ENCODE measurements around the gene BRPF3. TPM values are rescaled to one million over a fixed set of nuclear protein-coding genes. Genes with fewer than 3 reads are reported as not detected.

Gene BRPF3
- total and polyA plus RNA-seq, 2 experiments from 2014 or later, result 15.9 to 17.3 TPM

- no peak within 1 kb of the TSS for H3K27ac ChIP-seq
- no peaks in the 10 kb centered on the region for H3K27me3 ChIP-seq
- DNase-seq (ENCODE audit: low read depth in 1 of 2, low spot score in 1 of 2), result no peak
- H3K36me3 ChIP-seq, result no peaks in the 10 kb centered on the region
- no peaks in the 10 kb centered on the region for H3K4me1 ChIP-seq (ENCODE audit: low read depth)
- H3K4me3 ChIP-seq, result no peak within 1 kb of the TSS
- TF ChIP-seq CTCF (IDR thresholded peaks at IDR 0.05; ENCODE audit: low read depth, low read length), result no peak
- H3K9me3 ChIP-seq (ENCODE audit: low read depth), result no peaks in the 10 kb centered on the region
These were observed 73.5 kb downstream of the BRPF3 start, which contains the start of gene PNPLA1 for GRCh38 chr6:36269834-36270705. TSS of gene PNPLA1 (plus strand) at chr6:36270060. CDS start at chr6:36270460, 400 bp downstream.

- Histone ChIP-seq H3K36me3 (no peaks in the 10 kb centered on the region), H3K27me3 (no peaks in the 10 kb centered on the region), H3K4me1 (ENCODE audit: low read depth) (no peaks in the 10 kb centered on the region), H3K27ac (no peak overlapping the region), H3K9me3 (ENCODE audit: low read depth) (no peaks in the 10 kb centered on the region), H3K4me3 (no peak overlapping the region)
- TF ChIP-seq CTCF (IDR thresholded peaks at IDR 0.05; ENCODE audit: low read depth, low read length), result no peak
- DNase-seq (ENCODE audit: low read depth in 1 of 2, low spot score in 1 of 2), result no peak
These were observed 75.7 kb downstream of the BRPF3 start for GRCh38 chr6:36272234-36272633.

GRCh38 chr6:36273067-36273466 is 76.5 kb downstream of the BRPF3 start:
- Histone ChIP-seq H3K27ac (no peak overlapping the region), H3K4me1 (ENCODE audit: low read depth) (no peaks in the 10 kb centered on the region), H3K9me3 (ENCODE audit: low read depth) (no peaks in the 10 kb centered on the region), H3K27me3 (no peaks in the 10 kb centered on the region), H3K36me3 (no peaks in the 10 kb centered on the region), H3K4me3 (no peak overlapping the region)
- TF ChIP-seq CTCF (IDR thresholded peaks at IDR 0.05; ENCODE audit: low read depth, low read length), result no peak
- DNase-seq (ENCODE audit: low read depth in 1 of 2, low spot score in 1 of 2), result no peak

- H3K4me3 ChIP-seq, result no peak overlapping the region
- no peaks in the 10 kb centered on the region for H3K27me3 ChIP-seq
- H3K36me3 ChIP-seq, result no peaks in the 10 kb centered on the region
- no peaks in the 10 kb centered on the region for H3K4me1 ChIP-seq (ENCODE audit: low read depth)
- no peaks in the 10 kb centered on the region for H3K9me3 ChIP-seq (ENCODE audit: low read depth)
- H3K27ac ChIP-seq, result no peak overlapping the region
- no peak for DNase-seq (ENCODE audit: low read depth in 1 of 2, low spot score in 1 of 2)
- no peak for TF ChIP-seq CTCF (IDR thresholded peaks at IDR 0.05; ENCODE audit: low read depth, low read length)
These were observed 77.4 kb downstream of the BRPF3 start for GRCh38 chr6:36273802-36274514.

- no peak for DNase-seq (ENCODE audit: low read depth in 1 of 2, low spot score in 1 of 2)
- Histone ChIP-seq H3K36me3 (no peaks in the 10 kb centered on the region), H3K9me3 (ENCODE audit: low read depth) (no peaks in the 10 kb centered on the region), H3K4me1 (ENCODE audit: low read depth) (no peaks in the 10 kb centered on the region), H3K27ac (no peak overlapping the region), H3K27me3 (no peaks in the 10 kb centered on the region), H3K4me3 (no peak overlapping the region)
- TF ChIP-seq CTCF (IDR thresholded peaks at IDR 0.05; ENCODE audit: low read depth, low read length), result no peak
These were observed 80.3 kb downstream of the BRPF3 start for GRCh38 chr6:36276581-36277536.
